Stimulated activated CD4-positive, alpha-beta T cell treated with anti-CD3 and anti-CD28 coated beads, Interleukin-2, amount 100 ng/mL, for 4 hours (primary cell): Measurements from ENCODE around the gene MYB.

Experiments
- DNase-seq: peaks from one replicate; pipeline ENCODE4 v3.0.0-alpha.2; 2020; ENCODE audit warnings: low read depth

MYB gene

GRCh38 chr6:135251498-135252441, 70.7 kb downstream of the MYB start:
- no peak for DNase-seq

- DNase-seq, result no peak
These were observed 73.4 kb downstream of the MYB start for GRCh38 chr6:135254471-135254870.

GRCh38 chr6:135256866-135257265, 75.8 kb downstream of the MYB start:
- DNase-seq, result no peak

- DNase-seq, result no peak
These were observed 76.7 kb downstream of the MYB start for GRCh38 chr6:135257631-135258405.

GRCh38 chr6:135258970-135259369, 77.9 kb downstream of the MYB start:
- no peak for DNase-seq

- DNase-seq, result no peak
These were observed 79.5 kb downstream of the MYB start for GRCh38 chr6:135260612-135261011.

DNA sequence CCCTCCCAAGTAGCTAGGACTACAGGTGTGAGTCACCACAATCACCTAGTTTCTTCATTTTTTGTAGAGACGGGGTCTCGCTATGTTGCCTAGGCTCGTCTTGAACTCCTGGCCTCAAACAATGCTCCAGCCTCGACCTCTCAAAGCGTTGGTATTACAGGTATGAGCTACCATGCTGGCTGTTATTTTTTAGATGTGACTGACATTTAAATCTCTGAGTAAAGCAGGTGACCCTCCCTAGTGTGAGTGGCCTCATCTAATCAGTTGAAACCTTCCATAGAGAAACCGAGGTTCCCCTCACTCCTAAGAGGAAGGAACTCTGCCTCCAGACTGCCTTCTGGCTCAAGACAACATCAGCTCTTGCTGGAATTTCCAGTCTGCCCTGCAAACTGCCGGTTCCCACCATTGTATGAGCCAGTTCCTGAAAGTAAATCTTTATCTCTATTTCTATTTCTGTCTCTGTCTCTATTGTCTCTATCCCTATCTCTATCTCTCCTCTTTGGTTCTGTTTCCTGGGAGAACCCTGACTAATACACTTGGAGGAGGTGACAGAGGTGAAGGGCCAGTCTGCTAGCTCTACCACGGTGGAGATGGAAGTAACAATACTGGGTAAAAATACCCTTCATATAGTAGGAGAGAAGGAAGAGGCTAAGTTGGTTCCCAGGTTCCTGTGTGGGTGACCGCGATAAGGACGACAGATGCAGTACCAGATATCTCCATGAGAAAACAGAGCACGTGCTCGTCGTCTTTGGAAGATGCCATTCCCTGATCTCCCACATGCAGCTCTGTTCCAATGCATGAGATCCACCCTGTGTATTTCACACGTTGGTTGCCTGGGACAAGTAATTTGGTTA, 81.0 kb downstream of the MYB start:
- no peak for DNase-seq

GRCh38 chr6:135265278-135265677, 84.2 kb downstream of the MYB start:
- DNase-seq, result no peak

GRCh38 chr6:135266675-135267074, 85.6 kb downstream of the MYB start:
- no peak for DNase-seq

- DNase-seq, result no peak
These were observed 86.0 kb downstream of the MYB start for GRCh38 chr6:135267085-135267484.

- no peak for DNase-seq
These were observed 87.2 kb downstream of the MYB start for GRCh38 chr6:135268263-135268662.

DNA sequence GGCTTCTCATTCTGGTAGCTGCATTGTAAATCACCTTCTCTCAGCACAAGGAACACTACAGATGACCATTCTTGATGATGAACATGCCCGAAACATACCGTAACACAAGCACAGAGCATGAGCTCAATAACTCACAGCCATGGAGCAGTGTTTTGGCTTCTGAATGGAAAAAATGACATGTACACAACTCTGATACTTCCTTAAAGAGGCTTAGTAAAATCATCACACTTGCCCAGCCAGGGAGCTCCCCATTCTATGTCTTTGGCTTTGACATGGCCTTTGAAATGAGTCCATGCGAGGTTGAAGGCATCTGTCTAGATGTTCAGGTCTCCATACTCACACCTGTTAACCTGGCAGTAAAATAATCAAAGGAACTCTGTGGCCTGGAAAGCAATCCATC, 87.6 kb downstream of the MYB start:
- DNase-seq, result no peak
